SK-N-SH treated with all-trans-retinoic acid at 6 μM for 48 hours (cell line): Measurements from ENCODE around the gene LRRC15.

ENCODE experiments used
- ATAC-seq: fragments of 200-7000 bp; cut with Tn5 transposase; 3 replicates; pipeline ENCODE4 v1.9.1; 2020; ENCODE audit warnings: mild to moderate bottlenecking, moderate library complexity
- ARNTL ChIP-seq: fragments of 450-650 bp; formaldehyde crosslinking; IDR thresholded peaks from 2 replicates; pipeline ENCODE4 v1.5.0; 2020; ENCODE audit warnings: low read depth, mild to moderate bottlenecking, moderate library complexity, borderline replicate concordance
- BACH2 ChIP-seq: fragments of 250-450 bp; sonication (Bioruptor Pico); IDR thresholded peaks from 2 replicates; pipeline ENCODE4 v1.9.0; 2021; ENCODE audit warnings: mild to moderate bottlenecking, borderline replicate concordance
- CSDC2 ChIP-seq: fragments of 250-450 bp; sonication (Bioruptor Pico); IDR thresholded peaks from 2 replicates; pipeline ENCODE4 v1.5.0; 2020; ENCODE audit warnings: mild to moderate bottlenecking, moderate library complexity
- ESRRG ChIP-seq: fragments of 250-450 bp; sonication (Bioruptor Pico); IDR thresholded peaks from 2 replicates; pipeline ENCODE4 v1.6.1; 2021; ENCODE audit warnings: mild to moderate bottlenecking
- GLIS3 ChIP-seq: fragments of 250-450 bp; sonication (Bioruptor Pico); IDR thresholded peaks from 2 replicates; pipeline ENCODE4 v1.5.0; 2020; ENCODE audit warnings: mild to moderate bottlenecking, moderate library complexity
- ISL1 ChIP-seq: fragments of 250-450 bp; sonication (Bioruptor Pico); IDR thresholded peaks from 2 replicates; pipeline ENCODE4 v2.1.2; 2022; ENCODE audit warnings: mild to moderate bottlenecking, moderate library complexity
- OSR1 ChIP-seq: fragments of 250-450 bp; sonication (Bioruptor Pico); IDR thresholded peaks from 2 replicates; pipeline ENCODE4 v1.8.0; 2022; ENCODE audit warnings: moderate library complexity, mild to moderate bottlenecking, inconsistent platforms
- PPARA ChIP-seq: fragments of 250-450 bp; sonication (Bioruptor Pico); IDR thresholded peaks from 2 replicates; pipeline ENCODE4 v1.5.0; 2020; ENCODE audit warnings: mild to moderate bottlenecking, borderline replicate concordance
- RARB ChIP-seq: fragments of 250-450 bp; sonication (Bioruptor Pico); IDR thresholded peaks from 2 replicates; pipeline ENCODE4 v1.8.0; 2021; ENCODE audit warnings: mild to moderate bottlenecking, moderate library complexity
- SNAI2 ChIP-seq: fragments of 250-450 bp; sonication (Bioruptor Pico); IDR thresholded peaks from 2 replicates; pipeline ENCODE4 v1.5.0; 2020; ENCODE audit warnings: mild to moderate bottlenecking, moderate library complexity
- TOX ChIP-seq: fragments of 250-450 bp; sonication (Bioruptor Pico); IDR thresholded peaks from 2 replicates; pipeline ENCODE4 v1.8.0; 2021; ENCODE audit warnings: mild to moderate bottlenecking, moderate library complexity, borderline replicate concordance
- TSHZ2 ChIP-seq: fragments of 250-450 bp; sonication (Bioruptor Pico); IDR thresholded peaks from 2 replicates; pipeline ENCODE4 v1.5.0; 2020; ENCODE audit warnings: mild to moderate bottlenecking, moderate library complexity
- ZC3H10 ChIP-seq: fragments of 250-450 bp; sonication (Bioruptor Pico); IDR thresholded peaks from 2 replicates; pipeline ENCODE4 v1.5.1; 2021; ENCODE audit warnings: mild to moderate bottlenecking, moderate library complexity
- ZFP3 ChIP-seq: fragments of 250-450 bp; sonication (Bioruptor Pico); IDR thresholded peaks from 2 replicates; pipeline ENCODE4 v1.5.0; 2020; ENCODE audit warnings: mild to moderate bottlenecking, moderate library complexity
- ZFP30 ChIP-seq: fragments of 450-650 bp; formaldehyde crosslinking; IDR thresholded peaks from 2 replicates; pipeline ENCODE4 v1.5.0; 2022; ENCODE audit warnings: mild to moderate bottlenecking, moderate library complexity
- ZNF565 ChIP-seq: fragments of 450-650 bp; formaldehyde crosslinking; conservative IDR thresholded peaks from 2 replicates; pipeline ENCODE4 v1.5.0; 2020; ENCODE audit warnings: low read depth, mild to moderate bottlenecking, moderate library complexity
- ZNF70 ChIP-seq: fragments of 450-650 bp; formaldehyde crosslinking; IDR thresholded peaks from 2 replicates; pipeline ENCODE4 v1.5.0; 2020; ENCODE audit warnings: mild to moderate bottlenecking, moderate library complexity
- TF ChIP-seq, protein P1 (sequence below): fragments of 250-450 bp; sonication (Bioruptor Pico); IDR thresholded peaks from 2 replicates; pipeline ENCODE4 v1.5.1; 2020; ENCODE audit warnings: low read depth, mild to moderate bottlenecking, moderate library complexity
- TF ChIP-seq, protein P2 (sequence below): fragments of 250-450 bp; sonication (Bioruptor Pico); IDR thresholded peaks from 2 replicates; pipeline ENCODE4 v1.8.0; 2021; ENCODE audit warnings: low read depth, mild to moderate bottlenecking, moderate library complexity, borderline replicate concordance
- TF ChIP-seq, protein P3 (sequence below): fragments of 250-450 bp; sonication (Bioruptor Pico); IDR thresholded peaks from 2 replicates; pipeline ENCODE4 v1.8.0; 2020; ENCODE audit warnings: mild to moderate bottlenecking, moderate library complexity, borderline replicate concordance
- TF ChIP-seq, protein P4 (sequence below): fragments of 250-450 bp; sonication (Bioruptor Pico); IDR thresholded peaks from 2 replicates; pipeline ENCODE4 v1.5.1; 2021; ENCODE audit warnings: mild to moderate bottlenecking, moderate library complexity

Gene LRRC15

GRCh38 chr3:194364652-194365434 lies 4.7 kb downstream of the LRRC15 start:
- peak; percentile 71 for ATAC-seq
- TF ChIP-seq BACH2 (CRISPR knock-in tag) (no peak), ISL1 (peak; percentile 38; the same call in 1 of the 2 replicates), ZNF70 (CRISPR knock-in tag) (no peak)
- TF ChIP-seq, all 23 proteins: peak for 1

GRCh38 chr3:194364314-194364651 lies 5.3 kb downstream of the LRRC15 start:
- no peak for TF ChIP-seq TOX (CRISPR knock-in tag)
- TF ChIP-seq PPARA (CRISPR knock-in tag), result no peak
- TF ChIP-seq ZNF565 (CRISPR knock-in tag), result no peak
- no peak for TF ChIP-seq SNAI2 (CRISPR knock-in tag)
- TF ChIP-seq ZNF70 (CRISPR knock-in tag), result no peak
- TF ChIP-seq ZFP30 (CRISPR knock-in tag), result no peak
- no peak for TF ChIP-seq ZC3H10 (CRISPR knock-in tag)
- TF ChIP-seq ISL1, result no peak
- no peak for TF ChIP-seq ARNTL (CRISPR knock-in tag)
- TF ChIP-seq, protein P1, sequence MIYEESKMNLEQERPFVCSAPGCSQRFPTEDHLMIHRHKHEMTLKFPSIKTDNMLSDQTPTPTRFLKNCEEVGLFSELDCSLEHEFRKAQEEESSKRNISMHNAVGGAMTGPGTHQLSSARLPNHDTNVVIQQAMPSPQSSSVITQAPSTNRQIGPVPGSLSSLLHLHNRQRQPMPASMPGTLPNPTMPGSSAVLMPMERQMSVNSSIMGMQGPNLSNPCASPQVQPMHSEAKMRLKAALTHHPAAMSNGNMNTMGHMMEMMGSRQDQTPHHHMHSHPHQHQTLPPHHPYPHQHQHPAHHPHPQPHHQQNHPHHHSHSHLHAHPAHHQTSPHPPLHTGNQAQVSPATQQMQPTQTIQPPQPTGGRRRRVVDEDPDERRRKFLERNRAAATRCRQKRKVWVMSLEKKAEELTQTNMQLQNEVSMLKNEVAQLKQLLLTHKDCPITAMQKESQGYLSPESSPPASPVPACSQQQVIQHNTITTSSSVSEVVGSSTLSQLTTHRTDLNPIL (CRISPR knock-in tag), result no peak
- TF ChIP-seq, protein P2, sequence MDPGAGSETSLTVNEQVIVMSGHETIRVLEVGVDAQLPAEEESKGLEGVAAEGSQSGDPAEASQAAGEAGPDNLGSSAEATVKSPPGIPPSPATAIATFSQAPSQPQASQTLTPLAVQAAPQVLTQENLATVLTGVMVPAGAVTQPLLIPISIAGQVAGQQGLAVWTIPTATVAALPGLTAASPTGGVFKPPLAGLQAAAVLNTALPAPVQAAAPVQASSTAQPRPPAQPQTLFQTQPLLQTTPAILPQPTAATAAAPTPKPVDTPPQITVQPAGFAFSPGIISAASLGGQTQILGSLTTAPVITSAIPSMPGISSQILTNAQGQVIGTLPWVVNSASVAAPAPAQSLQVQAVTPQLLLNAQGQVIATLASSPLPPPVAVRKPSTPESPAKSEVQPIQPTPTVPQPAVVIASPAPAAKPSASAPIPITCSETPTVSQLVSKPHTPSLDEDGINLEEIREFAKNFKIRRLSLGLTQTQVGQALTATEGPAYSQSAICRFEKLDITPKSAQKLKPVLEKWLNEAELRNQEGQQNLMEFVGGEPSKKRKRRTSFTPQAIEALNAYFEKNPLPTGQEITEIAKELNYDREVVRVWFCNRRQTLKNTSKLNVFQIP, result no peak
- TF ChIP-seq CSDC2 (CRISPR knock-in tag), result no peak
- TF ChIP-seq TSHZ2, result no peak
- TF ChIP-seq, protein P3, sequence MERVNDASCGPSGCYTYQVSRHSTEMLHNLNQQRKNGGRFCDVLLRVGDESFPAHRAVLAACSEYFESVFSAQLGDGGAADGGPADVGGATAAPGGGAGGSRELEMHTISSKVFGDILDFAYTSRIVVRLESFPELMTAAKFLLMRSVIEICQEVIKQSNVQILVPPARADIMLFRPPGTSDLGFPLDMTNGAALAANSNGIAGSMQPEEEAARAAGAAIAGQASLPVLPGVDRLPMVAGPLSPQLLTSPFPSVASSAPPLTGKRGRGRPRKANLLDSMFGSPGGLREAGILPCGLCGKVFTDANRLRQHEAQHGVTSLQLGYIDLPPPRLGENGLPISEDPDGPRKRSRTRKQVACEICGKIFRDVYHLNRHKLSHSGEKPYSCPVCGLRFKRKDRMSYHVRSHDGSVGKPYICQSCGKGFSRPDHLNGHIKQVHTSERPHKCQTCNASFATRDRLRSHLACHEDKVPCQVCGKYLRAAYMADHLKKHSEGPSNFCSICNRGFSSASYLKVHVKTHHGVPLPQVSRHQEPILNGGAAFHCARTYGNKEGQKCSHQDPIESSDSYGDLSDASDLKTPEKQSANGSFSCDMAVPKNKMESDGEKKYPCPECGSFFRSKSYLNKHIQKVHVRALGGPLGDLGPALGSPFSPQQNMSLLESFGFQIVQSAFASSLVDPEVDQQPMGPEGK (CRISPR knock-in tag), result no peak
- TF ChIP-seq ZFP3 (CRISPR knock-in tag), result no peak
- no peak for TF ChIP-seq ESRRG (CRISPR knock-in tag)
- TF ChIP-seq, protein P4, sequence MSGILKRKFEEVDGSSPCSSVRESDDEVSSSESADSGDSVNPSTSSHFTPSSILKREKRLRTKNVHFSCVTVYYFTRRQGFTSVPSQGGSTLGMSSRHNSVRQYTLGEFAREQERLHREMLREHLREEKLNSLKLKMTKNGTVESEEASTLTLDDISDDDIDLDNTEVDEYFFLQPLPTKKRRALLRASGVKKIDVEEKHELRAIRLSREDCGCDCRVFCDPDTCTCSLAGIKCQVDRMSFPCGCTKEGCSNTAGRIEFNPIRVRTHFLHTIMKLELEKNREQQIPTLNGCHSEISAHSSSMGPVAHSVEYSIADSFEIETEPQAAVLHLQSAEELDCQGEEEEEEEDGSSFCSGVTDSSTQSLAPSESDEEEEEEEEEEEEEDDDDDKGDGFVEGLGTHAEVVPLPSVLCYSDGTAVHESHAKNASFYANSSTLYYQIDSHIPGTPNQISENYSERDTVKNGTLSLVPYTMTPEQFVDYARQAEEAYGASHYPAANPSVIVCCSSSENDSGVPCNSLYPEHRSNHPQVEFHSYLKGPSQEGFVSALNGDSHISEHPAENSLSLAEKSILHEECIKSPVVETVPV, result no peak
- no peak for TF ChIP-seq RARB (CRISPR knock-in tag)
- ATAC-seq, result peak; percentile 23

GRCh38 chr3:194360568-194360967 lies 9.0 kb downstream of the LRRC15 start:
- ATAC-seq, result no peak
- no peak for TF ChIP-seq ZNF565 (CRISPR knock-in tag)
- TF ChIP-seq PPARA (CRISPR knock-in tag), result no peak
- TF ChIP-seq ZFP3 (CRISPR knock-in tag), result no peak
- TF ChIP-seq, protein P1 (CRISPR knock-in tag), result no peak
- no peak for TF ChIP-seq ZNF70 (CRISPR knock-in tag)
- TF ChIP-seq, protein P3 (CRISPR knock-in tag), result no peak
- TF ChIP-seq ISL1, result no peak
- TF ChIP-seq OSR1, result no peak
- TF ChIP-seq, protein P2, result no peak
- TF ChIP-seq SNAI2 (CRISPR knock-in tag), result no peak
- TF ChIP-seq ZC3H10 (CRISPR knock-in tag), result no peak
- TF ChIP-seq ZFP30 (CRISPR knock-in tag), result no peak
- no peak for TF ChIP-seq GLIS3
